GM23338 (cell line): Measurements from ENCODE around the gene LPCAT4. TPM values are rescaled to one million over a fixed set of nuclear protein-coding genes. Genes with fewer than 3 reads are reported as not detected.

ENCODE experiments used
- ATAC-seq: fragments of 200-7000 bp; cut with Tn5 transposase; 3 replicates; pipeline ENCODE4 v1.9.1; 2020
- DNase-seq: peaks from one replicate; pipeline ENCODE4 v3.0.0-alpha.2; 2015; ENCODE audit warnings: low spot score
- H2AFZ ChIP-seq: fragments of 200-600 bp; sonication (generic); 2 replicates; pipeline ENCODE4 v1.8.0; 2016; ENCODE audit warnings: antibody characterized with exemption, mild to moderate bottlenecking, moderate library complexity
- H3F3A ChIP-seq: fragments of 200-600 bp; sonication (generic); replicated peaks from 2 replicates; pipeline ENCODE4 v1.8.0; 2017; ENCODE audit warnings: antibody characterized with exemption, mixed run types, low read depth
- H3K27ac ChIP-seq: fragments of 200-600 bp; sonication (generic); 2 replicates; pipeline ENCODE4 v1.6.1; 2016; ENCODE audit warnings: low read depth
- H3K27me3 ChIP-seq: fragments of 200-600 bp; sonication (generic); 2 replicates; pipeline ENCODE4 v1.8.0; 2016; ENCODE audit warnings: mild to moderate bottlenecking, mixed run types, moderate library complexity; ENCODE audit not compliant: insufficient read depth
- H3K36me3 ChIP-seq: fragments of 200-600 bp; sonication (generic); 2 replicates; pipeline ENCODE4 v1.8.0; 2016; ENCODE audit warnings: mild to moderate bottlenecking; ENCODE audit not compliant: insufficient read depth
- H3K4me1 ChIP-seq: fragments of 200-600 bp; sonication (generic); 2 replicates; pipeline ENCODE4 v1.8.0; 2016; ENCODE audit warnings: mild to moderate bottlenecking, moderate library complexity; ENCODE audit not compliant: insufficient read depth
- H3K4me2 ChIP-seq: fragments of 200-600 bp; sonication (generic); 2 replicates; pipeline ENCODE4 v1.7.1; 2017; ENCODE audit warnings: mixed run types
- H3K4me3 ChIP-seq: fragments of 200-600 bp; sonication (generic); 2 replicates; pipeline ENCODE4 v1.6.1; 2016; ENCODE audit warnings: mixed run types
- H3K79me2 ChIP-seq: fragments of 200-600 bp; sonication (generic); replicated peaks from 2 replicates; pipeline ENCODE4 v1.8.0; 2017; ENCODE audit warnings: mild to moderate bottlenecking; ENCODE audit not compliant: insufficient read depth
- H3K9me2 ChIP-seq: fragments of 200-600 bp; sonication (generic); 2 replicates; pipeline ENCODE4 v1.8.0; 2017; ENCODE audit not compliant: insufficient read depth
- H4K20me1 ChIP-seq: fragments of 200-600 bp; sonication (generic); replicated peaks from 2 replicates; pipeline ENCODE4 v1.8.0; 2017; ENCODE audit warnings: mild to moderate bottlenecking; ENCODE audit not compliant: insufficient read depth
- H3K27ac Mint-ChIP-seq: 2 replicates; pipeline ENCODE4 v1.8.0; 2020; ENCODE audit warnings: inconsistent platforms, mild to moderate bottlenecking, moderate library complexity, mixed read lengths
- H3K27me3 Mint-ChIP-seq: 3 replicates; pipeline ENCODE4 v1.8.0; 2022; ENCODE audit warnings: low read depth, mild to moderate bottlenecking, moderate library complexity, mixed read lengths, inconsistent platforms; ENCODE audit not compliant: insufficient read depth, poor library complexity
- H3K36me3 Mint-ChIP-seq: 3 replicates; pipeline ENCODE4 v1.8.0; 2021; ENCODE audit warnings: low read depth, mild to moderate bottlenecking, inconsistent platforms, moderate library complexity, mixed read lengths
- H3K4me1 Mint-ChIP-seq: 3 replicates; pipeline ENCODE4 v1.8.0; 2020; ENCODE audit warnings: mild to moderate bottlenecking, inconsistent platforms, mixed read lengths
- H3K4me3 Mint-ChIP-seq: 3 replicates; pipeline ENCODE4 v1.8.0; 2021; ENCODE audit warnings: moderate library complexity, mild to moderate bottlenecking, inconsistent platforms, mixed read lengths
- H3K9me3 Mint-ChIP-seq: 3 replicates; pipeline ENCODE4 v1.8.0; 2020; ENCODE audit warnings: moderate library complexity, mild to moderate bottlenecking, inconsistent platforms, mixed read lengths
- CREB1 ChIP-seq: fragments of 250-450 bp; sonication (Bioruptor Pico); IDR thresholded peaks from 2 replicates; pipeline ENCODE4 v1.5.0; 2020; ENCODE audit warnings: low read depth, mild to moderate bottlenecking, moderate library complexity
- CTCF ChIP-seq, 2 experiments: fragments of 200-600 bp in 1 of 2; sonication (generic) in 1 of 2; conservative IDR thresholded peaks; 2 replicates each; pipeline versions ENCODE4 v1.5.1 to v1.6.1; 2016 to 2017; ENCODE audit warnings: antibody characterized with exemption in 2 of 2, low read depth in 2 of 2, mild to moderate bottlenecking in 2 of 2, moderate library complexity in 1 of 2
- ETS1 ChIP-seq: IDR thresholded peaks from 2 replicates; pipeline ENCODE4 v1.6.1; 2016; ENCODE audit warnings: antibody characterized with exemption
- EZH2 ChIP-seq: fragments of 200-600 bp; sonication (generic); IDR thresholded peaks from one replicate; pipeline ENCODE4 v1.8.0; 2017; ENCODE audit warnings: antibody characterized with exemption, mild to moderate bottlenecking, low read depth; ENCODE audit not compliant: unreplicated experiment
- NANOG ChIP-seq: IDR thresholded peaks from 2 replicates; pipeline ENCODE4 v1.6.1; 2016; ENCODE audit warnings: antibody characterized with exemption, borderline replicate concordance
- POLR2AphosphoS5 ChIP-seq: IDR thresholded peaks from 2 replicates; pipeline ENCODE4 v1.6.1; 2016; ENCODE audit warnings: antibody characterized with exemption, low read depth
- REST ChIP-seq: IDR thresholded peaks from one replicate; pipeline ENCODE4 v1.6.1; 2018; ENCODE audit warnings: antibody characterized with exemption; ENCODE audit not compliant: unreplicated experiment
- STAT1 ChIP-seq: IDR thresholded peaks from one replicate; pipeline ENCODE4 v1.6.1; 2016; ENCODE audit warnings: antibody characterized with exemption; ENCODE audit not compliant: unreplicated experiment
- ZNF114 ChIP-seq: fragments of 250-450 bp; sonication (Bioruptor Pico); IDR thresholded peaks from 2 replicates; pipeline ENCODE4 v1.5.0; 2020; ENCODE audit warnings: mild to moderate bottlenecking, moderate library complexity
- ZNF331 ChIP-seq: fragments of 250-450 bp; sonication (Bioruptor Pico); IDR thresholded peaks from 2 replicates; pipeline ENCODE4 v1.5.0; 2020; ENCODE audit warnings: low read depth, mild to moderate bottlenecking, moderate library complexity
- polyA plus RNA-seq: library from polyadenylated mRNA; unstranded; fragments of >200 nt; fragmentation: Nextera tagmentation; extraction: Ambion mirVana; gene quantifications from 2 replicates; pipeline ENCODE4 v1.2.1, GENCODE V29; 2016
- total RNA-seq: library from RNA; depleted of rRNA; stranded (reverse); fragments of >200 nt; shearing (Covaris generic); gene quantifications from 2 replicates; pipeline ENCODE4 v1.2.3, GENCODE V29; 2014

LPCAT4 gene
- total and polyA plus RNA-seq, 2 experiments from 2014 or later, result 36.8 to 49.1 TPM

DNA sequence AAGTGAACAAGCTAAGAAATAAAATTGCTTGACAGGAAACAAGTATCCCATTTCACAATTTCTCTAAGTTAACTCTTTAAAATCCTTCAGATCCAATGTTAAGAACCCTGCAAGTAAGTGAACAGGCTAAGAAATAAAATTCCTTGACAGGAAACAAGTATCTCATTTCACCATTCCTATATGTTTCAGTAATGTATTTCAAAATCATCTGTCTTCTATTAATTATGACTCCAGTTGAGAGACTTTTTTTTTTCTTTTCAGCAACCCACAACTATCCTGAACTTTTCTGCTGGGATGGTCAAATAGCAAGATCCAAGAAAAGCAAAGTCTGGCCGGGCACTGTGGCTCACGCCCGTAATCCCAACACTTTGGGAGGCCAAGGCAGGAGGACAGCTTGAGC, 27.1 kb downstream of the LPCAT4 start:
- H3K79me2 ChIP-seq, result peaks cover 24% of the 10 kb centered on the region
- no peak overlapping the region for H3K4me3 Mint-ChIP-seq
- TF ChIP-seq ZNF114 (no peak), EZH2 (no peak), POLR2AphosphoS5 (no peak), REST (no peak), NANOG (no peak), ETS1 (no peak)

GRCh38 chr15:34338347-34338746, 28.6 kb downstream of the LPCAT4 start:
- DNase-seq, result peak; percentile 50
- Histone ChIP-seq H3K9me2 (no peaks in the 10 kb centered on the region), H2AFZ (peak overlapping the region; percentile 86; the same call in 1 of the 2 replicates), H4K20me1 (peaks cover 10% of the 10 kb centered on the region; the same call in 1 of the 2 replicates), H3K79me2 (peaks cover 24% of the 10 kb centered on the region), H3K36me3 (peaks cover 7% of the 10 kb centered on the region), H3K4me1 (peaks cover 19% of the 10 kb centered on the region), H3K27ac (peak overlapping the region; percentile 65), H3K4me2 (peak overlapping the region; percentile 91), H3K4me3 (peak overlapping the region; percentile 97), H3K27me3 (no peaks in the 10 kb centered on the region), H3F3A (no peaks in the 10 kb centered on the region)
- Mint-ChIP-seq H3K9me3 (peaks cover 4% of the 10 kb centered on the region; the same call in 2 of the 3 replicates), H3K27ac (no peak overlapping the region), H3K36me3 (peaks cover 29% of the 10 kb centered on the region), H3K27me3 (peaks cover 5% of the 10 kb centered on the region), H3K4me1 (peaks cover 16% of the 10 kb centered on the region), H3K4me3 (peak overlapping the region; percentile 94)
- TF ChIP-seq CTCF (conservative IDR thresholded peaks at IDR 0.05; ENCODE audit: low read depth in 2 of 2) (no peak), CREB1 (CRISPR knock-in tag) (no peak), STAT1 (no peak), EZH2 (no peak), REST (no peak), ZNF331 (CRISPR knock-in tag) (no peak)
- ATAC-seq, result no peak

More for the DNA sequence above, 27.1 kb downstream of the LPCAT4 start:
- Histone ChIP-seq H3K27me3 (no peaks in the 10 kb centered on the region), H3K27ac (no peak overlapping the region), H3K4me1 (peaks cover 23% of the 10 kb centered on the region), H3K36me3 (peaks cover 7% of the 10 kb centered on the region), H2AFZ (no peak overlapping the region), H3F3A (no peaks in the 10 kb centered on the region), H3K4me2 (no peak overlapping the region), H4K20me1 (peaks cover 10% of the 10 kb centered on the region; the same call in 1 of the 2 replicates), H3K9me2 (no peaks in the 10 kb centered on the region), H3K4me3 (no peak overlapping the region)
- no peak overlapping the region; the same call in 1 of the 2 replicates for H3K27ac Mint-ChIP-seq
- DNase-seq, result no peak
- peaks cover 4% of the 10 kb centered on the region; the same call in 2 of the 3 replicates for H3K9me3 Mint-ChIP-seq
- no peak for ATAC-seq
- peaks cover 16% of the 10 kb centered on the region for H3K4me1 Mint-ChIP-seq
- H3K36me3 Mint-ChIP-seq, result peaks cover 29% of the 10 kb centered on the region
- H3K27me3 Mint-ChIP-seq, result peaks cover 5% of the 10 kb centered on the region
